Hematopoietic multipotent progenitor cell treated with erythropoietin and hydrocortisone succinate and interleukin-3 and kit ligand, for 6 days (in vitro differentiated cells): ENCODE measurements around the gene GPX7.

ENCODE experiments used
- DNase-seq: peaks from one replicate; pipeline ENCODE4 v3.0.0-alpha.2; 2015

GPX7 gene

DNA sequence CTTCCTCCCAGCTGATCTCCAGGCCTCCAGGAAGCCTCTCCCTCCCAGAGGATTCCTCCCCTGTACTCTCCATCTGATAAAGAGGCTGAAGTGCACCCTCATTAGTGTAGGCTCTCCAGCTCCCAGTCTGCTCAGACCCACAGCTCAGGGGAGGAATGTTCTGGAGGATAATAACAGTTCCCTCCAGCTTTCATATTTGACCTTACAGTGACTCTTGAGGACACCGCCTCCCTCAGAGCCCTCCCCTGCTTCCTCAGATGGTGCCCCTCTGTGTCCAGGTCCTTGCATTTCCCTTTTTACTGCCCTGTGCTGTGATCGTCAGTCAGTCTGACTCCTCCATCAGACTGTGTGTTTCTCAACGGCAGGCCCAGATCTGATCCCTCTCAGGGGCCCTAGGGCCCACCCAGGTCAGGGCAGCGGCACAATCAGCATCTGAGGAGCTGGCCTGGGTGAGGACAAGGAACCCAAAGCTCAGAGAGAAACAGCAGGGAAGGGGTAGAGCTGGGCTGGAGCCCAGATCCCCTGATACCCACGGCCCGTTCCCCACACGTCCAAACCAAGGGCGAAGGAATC, 29.7 kb downstream of the GPX7 start:
- no peak for DNase-seq

DNA sequence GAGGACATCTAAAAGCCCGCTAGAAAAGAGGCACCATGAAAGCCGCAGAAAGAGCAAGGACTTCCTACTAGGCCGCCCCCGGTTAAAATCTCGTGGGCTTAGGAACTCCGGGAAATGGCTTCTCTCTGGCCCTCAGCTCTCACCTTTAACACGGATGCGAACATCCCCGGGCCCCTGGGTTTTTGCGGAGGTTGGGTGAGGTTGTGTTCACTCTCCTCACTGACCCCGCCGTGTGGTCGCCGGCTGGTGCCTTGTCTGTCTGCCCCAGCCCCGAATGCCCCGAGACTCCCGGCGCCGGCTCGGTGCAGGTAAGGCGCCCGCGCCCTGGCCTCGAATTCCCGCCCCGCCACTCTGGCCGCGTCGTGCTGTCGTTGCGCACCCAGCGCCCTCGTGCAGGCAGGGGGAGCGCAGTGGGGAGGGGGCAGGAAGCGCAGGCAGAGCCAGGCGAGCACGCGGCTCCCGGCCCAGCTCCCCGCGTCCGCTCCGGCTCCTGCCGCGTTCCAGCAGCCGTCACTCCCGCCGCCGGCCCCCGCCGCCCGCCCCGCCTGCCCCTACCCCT, 30.6 kb downstream of the GPX7 start, which contains the start of gene SHISAL2A:
SHISAL2A (plus strand) TSS at position 437 of the 559 bp plus-strand sequence. CDS start 326 bp downstream, outside the sequence.
- peak; percentile 18 for DNase-seq

DNA sequence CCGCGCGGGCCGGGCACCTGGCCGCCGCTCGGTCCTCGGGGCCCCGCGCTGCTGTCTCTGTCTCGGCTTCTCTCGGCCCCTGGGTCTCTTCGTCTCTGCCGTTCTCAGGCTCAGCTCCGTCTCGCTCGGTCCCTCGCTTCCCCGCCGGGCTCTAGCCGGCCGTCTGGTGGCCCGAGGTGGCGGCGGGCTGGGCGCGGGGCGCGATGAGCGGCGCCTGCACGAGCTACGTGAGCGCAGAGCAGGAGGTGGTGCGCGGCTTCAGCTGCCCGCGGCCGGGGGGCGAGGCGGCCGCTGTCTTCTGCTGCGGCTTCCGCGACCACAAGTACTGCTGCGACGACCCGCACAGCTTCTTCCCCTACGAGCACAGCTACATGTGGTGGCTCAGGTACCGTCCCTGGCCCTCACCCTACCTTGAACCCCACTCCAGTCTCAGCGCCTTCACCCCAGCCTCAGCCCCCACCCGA, 31.2 kb downstream of the GPX7 start:
- peak; percentile 19 for DNase-seq

DNA sequence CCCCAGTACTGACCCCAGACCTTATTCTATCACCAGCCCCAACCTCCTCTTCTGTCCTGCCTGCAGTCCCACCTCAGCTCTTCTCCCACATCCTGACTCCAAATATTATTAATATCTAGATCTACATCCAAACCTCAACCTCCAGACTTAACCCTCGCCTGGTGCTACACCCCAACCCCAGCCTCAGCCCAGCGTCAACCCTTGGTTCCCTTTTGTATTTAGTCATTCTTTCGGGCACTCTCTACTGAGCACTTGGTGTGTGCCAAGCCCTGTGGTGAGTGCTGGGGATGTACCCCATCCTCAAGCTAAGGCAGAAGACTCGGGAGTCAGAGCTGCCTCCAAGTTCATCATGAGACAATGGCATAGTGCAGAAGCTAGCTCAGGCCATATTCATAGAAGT, 31.9 kb downstream of the GPX7 start:
- DNase-seq, result no peak

DNA sequence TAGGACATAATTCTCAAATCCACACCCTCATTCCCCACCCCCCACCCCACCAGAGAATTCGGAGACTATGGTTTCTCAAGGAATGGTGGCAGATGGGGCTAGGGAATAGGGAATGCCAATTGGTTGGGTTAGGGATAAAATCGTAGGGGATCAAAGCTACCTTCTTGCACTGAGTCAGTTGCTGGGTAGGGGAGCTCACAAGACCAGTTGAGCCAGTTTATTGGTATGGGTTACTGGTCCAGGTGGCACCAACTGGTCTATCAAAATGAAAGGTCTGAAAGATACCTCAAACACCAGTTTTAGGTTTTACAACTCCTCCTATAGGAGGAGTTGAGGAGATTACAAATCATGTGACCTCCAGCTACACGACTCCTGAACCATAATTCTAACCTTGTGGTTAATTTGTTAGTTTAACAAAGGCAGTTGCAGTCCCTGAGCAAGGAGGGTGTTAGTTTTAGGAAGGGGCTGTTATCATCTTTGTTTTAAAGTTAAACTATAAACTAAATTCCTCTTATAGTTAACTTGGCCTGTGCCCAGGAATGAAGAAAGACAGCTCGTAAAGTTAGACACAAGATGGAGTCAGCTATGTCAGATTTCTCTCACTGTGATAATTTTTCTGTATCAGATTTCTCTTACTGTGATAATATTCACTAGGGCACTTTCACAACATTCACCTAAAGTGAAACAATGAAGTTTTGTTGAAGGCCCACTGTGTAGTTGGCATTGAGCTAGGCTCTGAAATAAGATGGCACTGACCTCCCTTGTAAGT, 33.3 kb downstream of the GPX7 start:
- no peak for DNase-seq

DNA sequence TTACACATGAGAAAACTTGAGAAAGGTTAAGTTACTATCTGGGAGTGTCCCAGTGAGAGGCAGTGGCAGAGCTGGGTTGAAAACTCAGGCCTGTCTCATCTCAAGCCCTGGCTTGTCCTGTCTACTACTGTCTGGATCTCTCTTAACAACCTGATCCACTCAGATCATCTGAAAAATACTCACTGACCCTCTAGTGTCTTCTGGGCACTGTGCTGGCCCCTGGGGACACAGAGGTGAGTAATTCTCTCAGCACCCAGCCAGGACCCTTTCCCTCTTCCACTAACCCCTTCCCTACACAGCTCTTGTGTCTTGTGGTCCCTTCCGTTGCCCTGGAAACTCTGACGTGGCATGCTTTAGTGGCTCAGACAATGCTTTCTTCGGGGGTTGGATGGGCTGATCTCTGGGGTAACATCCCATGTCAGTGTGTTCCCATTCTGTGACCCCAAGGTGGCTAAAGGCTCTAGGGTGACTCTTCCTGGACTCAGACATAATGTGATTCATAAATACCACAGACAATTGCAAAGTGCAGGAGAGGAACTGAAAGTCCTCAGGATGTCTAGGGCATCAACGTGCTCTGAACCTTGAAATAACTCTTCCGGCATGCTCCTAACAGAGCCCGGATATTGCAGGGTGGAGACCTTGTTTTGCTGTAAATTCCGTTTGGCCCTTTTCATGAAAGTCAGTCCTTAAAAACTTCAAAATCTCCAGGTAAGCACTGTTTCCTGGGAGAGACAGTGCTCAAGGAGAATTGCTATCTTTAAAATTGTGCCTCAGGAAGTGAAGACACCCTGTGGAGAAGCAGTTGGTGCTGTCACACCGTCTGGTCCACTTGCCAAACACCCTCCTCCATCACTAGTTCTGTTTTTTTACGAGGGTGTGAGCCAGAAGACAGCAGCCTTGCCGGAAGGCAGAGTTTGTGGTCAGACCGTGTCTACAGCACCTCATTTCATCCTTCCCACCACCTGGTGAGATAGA, 34.8 kb downstream of the GPX7 start:
- DNase-seq, result peak; percentile 54

DNA sequence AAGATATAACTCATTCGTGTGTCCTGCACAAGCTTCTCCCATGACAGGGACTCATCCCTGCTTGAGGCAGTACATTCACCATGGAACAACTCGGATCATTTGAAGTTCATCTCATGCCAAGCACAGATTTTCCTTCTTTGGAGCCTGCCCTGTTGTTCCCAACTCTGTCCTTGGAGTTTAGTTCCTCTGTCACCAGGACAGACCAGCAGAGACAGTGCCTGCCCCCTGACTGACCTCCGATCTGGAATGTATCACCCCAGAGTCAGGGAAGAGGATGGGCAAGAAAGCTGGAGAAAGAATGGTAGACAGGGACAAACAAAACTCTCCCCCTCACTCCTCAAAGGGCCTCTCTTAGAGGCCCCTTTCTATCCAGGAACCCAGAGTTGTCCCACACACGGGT, 35.8 kb downstream of the GPX7 start:
- DNase-seq, result no peak

DNA sequence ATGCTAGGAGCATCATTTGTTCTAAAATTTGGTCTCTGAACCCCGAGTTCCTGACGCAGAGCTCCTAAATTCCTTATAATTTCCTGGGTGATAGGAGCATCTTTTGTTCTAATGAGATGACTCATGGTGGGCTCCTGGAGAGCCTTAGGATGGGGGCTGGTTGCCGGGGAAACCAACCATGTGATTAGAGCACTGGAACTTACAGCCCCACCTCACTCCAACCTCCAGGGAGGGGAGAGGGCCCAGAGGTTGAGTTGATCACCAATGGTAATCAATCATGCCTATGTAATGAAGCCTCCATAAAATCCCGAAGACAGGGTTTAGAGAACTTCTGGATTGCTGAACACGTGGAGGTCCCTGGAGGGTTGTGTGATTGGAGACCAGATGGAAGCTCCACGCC, 38.5 kb downstream of the GPX7 start:
- DNase-seq, result no peak

DNA sequence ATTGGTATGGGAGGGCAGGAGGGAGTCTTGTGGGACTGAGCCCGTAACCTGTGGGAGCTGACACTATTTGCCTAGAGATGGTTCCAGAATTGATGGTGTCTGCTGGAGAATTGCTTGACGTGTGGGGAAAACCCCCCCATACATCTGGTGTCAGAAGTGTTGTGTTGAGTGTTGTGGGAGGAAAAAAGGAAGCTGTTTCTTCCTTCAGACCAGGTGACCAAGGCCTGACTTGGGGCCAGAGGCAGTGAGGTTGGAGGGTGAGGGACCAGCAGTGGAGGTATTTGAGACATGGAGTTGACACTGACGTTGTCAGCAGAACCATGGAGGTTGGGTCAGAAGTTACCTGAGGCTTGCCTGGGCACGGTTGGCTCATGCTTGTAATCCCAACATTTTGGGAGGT, 39.1 kb downstream of the GPX7 start:
- DNase-seq, result no peak

DNA sequence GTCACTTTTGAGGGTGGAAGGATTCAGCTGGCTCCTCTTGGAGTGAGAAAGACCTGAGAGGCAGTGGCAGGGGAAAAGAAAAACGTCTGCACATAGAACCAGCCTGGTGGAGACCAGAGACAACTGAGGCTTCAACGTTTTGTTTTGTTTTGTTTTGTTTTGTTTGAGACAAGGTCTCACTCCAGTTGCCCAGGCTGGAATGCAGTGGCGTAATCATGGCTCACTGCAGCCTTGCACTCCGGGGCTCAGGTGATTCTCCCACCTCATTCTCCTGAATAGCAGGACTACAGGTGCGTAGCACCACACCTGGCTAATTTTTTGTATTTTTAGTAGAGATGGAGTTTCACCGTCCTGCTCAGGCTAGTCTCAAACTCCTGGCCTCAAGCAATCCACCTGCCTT, 43.1 kb downstream of the GPX7 start:
- no peak for DNase-seq

DNA sequence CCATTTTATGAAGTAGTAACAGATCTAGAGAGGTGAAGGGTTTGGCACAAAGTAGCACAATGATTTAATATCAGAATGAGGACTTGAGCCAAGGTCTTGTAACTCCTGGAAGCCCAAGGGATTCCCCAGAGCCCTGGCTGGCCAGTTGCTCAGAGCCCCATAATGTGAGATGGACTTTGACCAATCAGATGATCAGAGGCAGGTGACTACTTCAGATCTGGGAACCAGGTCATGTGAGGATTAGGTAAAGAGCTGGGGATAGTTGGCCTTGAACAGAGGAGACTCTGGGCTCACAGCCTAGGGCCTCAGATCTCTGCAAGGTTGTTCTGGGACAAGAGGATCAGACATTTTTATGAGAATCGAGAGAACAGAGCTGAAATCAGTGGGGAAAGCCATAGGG, 49.7 kb downstream of the GPX7 start:
- no peak for DNase-seq

DNA sequence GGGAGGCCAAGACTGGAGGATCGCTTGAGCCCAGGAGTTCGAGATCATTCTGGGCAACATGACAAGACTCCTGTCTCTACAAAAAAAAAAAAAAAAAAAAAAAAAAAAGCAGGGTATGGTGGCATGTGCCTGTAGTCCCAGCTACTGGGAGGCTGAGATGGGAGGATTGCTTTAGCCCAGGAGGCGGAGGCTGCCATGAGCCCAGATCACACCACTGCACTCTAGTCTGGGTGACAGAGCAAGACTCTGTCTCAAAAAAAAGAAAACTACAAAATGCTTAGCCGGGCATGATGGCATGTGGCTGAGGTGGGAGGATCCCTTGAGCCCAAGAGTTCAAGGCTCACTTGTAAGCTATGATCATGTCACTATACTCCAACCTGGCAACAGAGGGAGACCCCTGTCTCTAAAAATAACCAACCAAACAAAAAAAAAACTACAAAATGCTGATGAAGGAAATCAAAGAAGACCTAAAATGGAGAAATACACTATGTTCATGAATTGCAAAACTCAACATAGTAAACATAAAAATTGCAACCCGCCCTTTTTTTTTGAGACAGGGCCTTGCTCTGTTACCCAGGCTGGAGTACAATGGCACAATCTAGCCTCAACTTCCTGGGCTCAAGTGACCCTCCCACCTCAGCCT, 51.2 kb downstream of the GPX7 start:
- no peak for DNase-seq

DNA sequence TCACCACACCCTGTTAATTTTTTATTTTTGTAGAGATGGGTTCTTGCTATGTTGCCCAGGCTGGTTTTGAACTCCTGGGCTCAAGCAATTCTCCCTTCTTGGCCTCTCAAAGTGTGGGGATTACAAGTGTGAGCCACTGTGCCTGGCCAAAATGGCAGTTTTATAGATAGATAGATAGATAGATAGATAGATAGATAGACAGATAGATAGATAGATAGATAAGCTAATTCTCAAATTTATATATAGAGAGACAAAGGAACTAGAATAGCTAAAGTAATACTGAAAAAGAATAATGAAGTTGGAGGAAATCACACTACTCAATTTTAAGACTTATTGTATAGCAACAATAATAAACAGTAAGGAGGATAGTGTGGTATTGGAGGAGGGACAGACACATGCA, 51.9 kb downstream of the GPX7 start:
- DNase-seq, result no peak

DNA sequence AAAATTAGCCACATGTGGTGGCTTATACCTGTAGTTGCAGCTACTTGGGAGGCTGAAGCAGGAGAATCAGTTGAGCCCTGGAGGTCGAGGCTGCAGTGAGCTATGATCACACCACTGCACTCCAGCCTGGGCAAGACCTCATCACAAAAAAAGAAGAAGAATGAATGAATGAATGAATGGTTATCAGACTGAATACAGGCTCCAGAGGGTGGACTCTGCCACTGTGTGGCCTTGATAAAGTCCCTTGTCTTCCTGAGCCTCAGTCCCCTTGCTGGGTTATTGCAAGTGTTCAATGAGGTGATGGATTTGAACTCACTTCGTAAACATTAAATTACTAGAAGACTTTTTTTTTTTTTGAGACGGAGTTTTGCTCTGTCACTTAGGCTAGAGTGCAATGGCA, 55.5 kb downstream of the GPX7 start:
- DNase-seq, result no peak
